K562 (cell line): Measurements from ENCODE around the gene PODN. TPM values are rescaled to one million over a fixed set of nuclear protein-coding genes. Genes with fewer than 3 reads are reported as not detected.

ENCODE experiments used
- ATAC-seq: fragments of 200-7000 bp; cut with Tn5 transposase; 3 replicates; pipeline ENCODE4 v1.9.1; 2020; ENCODE audit warnings: moderate library complexity
- BruUV-seq: library from RNA; stranded (reverse); fragments of 400-500 nt; replicated peaks from 2 replicates; lab custom pipeline; 2021; lab: Mats Ljungman, UMichigan
- CTCF ChIA-PET: fragments of 300-600 bp; formaldehyde crosslinking; extraction: SDS; loops from one replicate; lab custom pipeline; 2021; ENCODE audit warnings: low intra/inter-chr PET ratio; lab: Yijun Ruan, JAX
- POLR2A ChIA-PET: fragments of 300-600, 350-650 bp; sonication (Branson Sonifier 250); formaldehyde crosslinking; extraction: SDS; loops from one replicate; lab custom pipeline; 2021; ENCODE audit warnings: antibody characterized with exemption, inconsistent platforms; lab: Yijun Ruan, JAX
- DNase-seq, 4 experiments: peaks; one replicate each; pipeline versions ENCODE4 v3.0.0 to v3.0.0-alpha.2; 2011 to 2018; ENCODE audit warnings: low spot score in 3 of 4, mixed read lengths in 3 of 4; ENCODE audit errors: extremely low read depth in 1 of 4
- FAIRE-seq: peaks from 2 replicates; lab custom pipeline; 2011; peaks lifted over from hg19 to GRCh38; lab: Jason Lieb, UNC
- H2AFZ ChIP-seq: 2 replicates; pipeline ENCODE4 v1.6.0; 2011; ENCODE audit warnings: low read depth, low read length, control low read depth, inconsistent platforms
- H3K27ac ChIP-seq: fragments of 200-600 bp; 3 replicates; pipeline ENCODE4 v1.8.0; 2011; ENCODE audit warnings: low read depth, mild to moderate bottlenecking, control low read depth, inconsistent platforms, low read length, moderate library complexity, mixed read lengths; ENCODE audit errors: extremely low read depth
- H3K27me3 ChIP-seq, 2 experiments: fragments of 300-600 bp in 1 of 2; 2 replicates in 1 of 2; 3 replicates in 1 of 2; pipeline versions ENCODE4 v1.6.0 to v1.8.0; 2011; ENCODE audit warnings: inconsistent platforms in 2 of 2, low read length in 2 of 2, mild to moderate bottlenecking in 1 of 2, mixed read lengths in 1 of 2, moderate library complexity in 1 of 2; ENCODE audit not compliant: control insufficient read depth in 2 of 2, insufficient read depth in 2 of 2
- H3K36me3 ChIP-seq: fragments of 300-600 bp; 3 replicates; pipeline ENCODE4 v1.8.0; 2011; ENCODE audit warnings: mild to moderate bottlenecking, low read length, inconsistent platforms; ENCODE audit not compliant: control insufficient read depth, insufficient read depth
- H3K4me1 ChIP-seq, 2 experiments: fragments of 200-600 bp in 1 of 2; replicated peaks in 1 of 2; 2 replicates in 1 of 2; 3 replicates in 1 of 2; pipeline versions ENCODE4 v1.5.1 to v1.8.0; 2011; ENCODE audit warnings: inconsistent platforms in 2 of 2, low read length in 2 of 2, mild to moderate bottlenecking in 1 of 2, mixed read lengths in 1 of 2, moderate library complexity in 1 of 2; ENCODE audit not compliant: control insufficient read depth in 2 of 2, insufficient read depth in 2 of 2
- H3K4me2 ChIP-seq: 2 replicates; pipeline ENCODE4 v1.6.1; 2011; ENCODE audit warnings: low read length, control low read depth, inconsistent platforms, mixed read lengths; ENCODE audit not compliant: insufficient read depth
- H3K4me3 ChIP-seq: fragments of 200-600 bp; sonication (generic), shearing (Covaris generic); 2 replicates; pipeline ENCODE4 v1.5.1; 2016; ENCODE audit warnings: control low read depth, inconsistent platforms
- H3K79me2 ChIP-seq: fragments of 200-600 bp; 3 replicates; pipeline ENCODE4 v1.8.0; 2011; ENCODE audit warnings: low read length, inconsistent platforms; ENCODE audit not compliant: control insufficient read depth, insufficient read depth
- H3K9ac ChIP-seq, 2 experiments: 2 replicates each; pipeline versions ENCODE4 v1.6.0 to v1.6.1; 2011; ENCODE audit warnings: low read depth in 2 of 2, low read length in 2 of 2, control low read depth in 1 of 2, inconsistent platforms in 1 of 2, mild to moderate bottlenecking in 1 of 2, mixed read lengths in 1 of 2; ENCODE audit not compliant: insufficient read depth in 1 of 2
- H3K9me1 ChIP-seq: one replicate; pipeline ENCODE4 v1.6.0; 2011; ENCODE audit warnings: inconsistent platforms, mild to moderate bottlenecking, low read length, moderate library complexity; ENCODE audit not compliant: control insufficient read depth, insufficient read depth
- H3K9me3 ChIP-seq: replicated peaks from 2 replicates; pipeline ENCODE4 v1.5.1; 2011; ENCODE audit warnings: low read depth, low read length, inconsistent platforms; ENCODE audit not compliant: control insufficient read depth, insufficient read depth
- H4K20me1 ChIP-seq: replicated peaks from 2 replicates; pipeline ENCODE4 v1.6.1; 2011; ENCODE audit warnings: low read length, inconsistent platforms, mixed read lengths; ENCODE audit not compliant: control insufficient read depth, insufficient read depth
- ATF2 ChIP-seq: sonication (generic); formaldehyde crosslinking; IDR thresholded peaks from 2 replicates; pipeline ENCODE4 v1.8.1; 2022; ENCODE audit warnings: missing genetic modification reagents
- CBX5 ChIP-seq: IDR thresholded peaks from 2 replicates; pipeline ENCODE4 v1.6.1; 2014; ENCODE audit warnings: low read depth, borderline replicate concordance
- IFI16 ChIP-seq: fragments of 250-450 bp; sonication (Bioruptor Pico); IDR thresholded peaks from 2 replicates; pipeline ENCODE4 v2.1.2; 2022; ENCODE audit warnings: mild to moderate bottlenecking, inconsistent platforms
- NFIC ChIP-seq: fragments of 450-650 bp; IDR thresholded peaks from 2 replicates; pipeline ENCODE4 v1.6.1; 2017; ENCODE audit warnings: mild to moderate bottlenecking, inconsistent platforms
- ZNF146 ChIP-seq: IDR thresholded peaks from one replicate; pipeline ENCODE4 v1.6.1; 2018; ENCODE audit warnings: missing compliant biosample characterization; ENCODE audit not compliant: unreplicated experiment
- WGBS: fragments of 100-300 bp; shearing (Covaris generic); methylation state at CpG from one replicate; pipeline ENCODE4 v1.1.6; 2016; ENCODE audit warnings: low coverage, mixed read lengths; ENCODE audit not compliant: insufficient coverage; ENCODE audit errors: missing lambda C conversion rate; 5-methylcytosine and 5-hydroxymethylcytosine counted together
- in situ Hi-C: fragments of 300-500 bp; cut with MboI; formaldehyde crosslinking; loops from 4 replicates; pipeline ENCODE4 v1.15.0; 2018; ENCODE audit warnings: inconsistent platforms, mixed read lengths
- intact Hi-C: fragments of 100-400 bp; cut with micrococcal nuclease; formaldehyde crosslinking; loops from 2 replicates; pipeline ENCODE4 v1.14.2; 2022
- polyA plus RNA-seq, 8 experiments: library from polyadenylated mRNA; depleted of rRNA in 4 of 8; stranded (reverse) in 5 of 8; unstranded in 3 of 8; fragments of >200 nt; fragmentation: Nextera tagmentation in 2 of 8; fragmentation: Illumina TruSeq in 1 of 8; extraction: Ambion mirVana in 2 of 8; extraction: Trizol in 1 of 8; gene quantifications; 2 replicates each; pipeline versions ENCODE4 v1.2.1 to v1.2.3, GENCODE V29; 2011 to 2014; ENCODE audit warnings: inconsistent platforms in 1 of 8, missing spikeins in 1 of 8
- total RNA-seq, 7 experiments: library from RNA; depleted of rRNA in 6 of 7; stranded (reverse); fragments of >200 nt in 6 of 7; fragmentation: Illumina TruSeq in 2 of 7; extraction: Trizol in 2 of 7; gene quantifications; 2 replicates each; pipeline versions ENCODE4 v1.2.1 to v1.2.3, GENCODE V29; 2011 to 2021; ENCODE audit warnings: low replicate concordance in 1 of 7

The PODN gene
- total and polyA plus RNA-seq, 9 of the 15 experiments (the other 6 are each of a cell fraction or from before 2014, with no cell fraction given): not detected

GRCh38 chr1:53111073-53111556 is 49.1 kb downstream of the PODN start:
- H3K9ac ChIP-seq: no peak overlapping the region
- H3K4me3 ChIP-seq: no peak overlapping the region
- DNase-seq (peak in 1 of 4 experiments; percentile 24), ATAC-seq (peak; percentile 19)
- no peaks in the 10 kb centered on the region for H3K79me2 ChIP-seq
- no peak overlapping the region for H3K4me2 ChIP-seq
- H3K9me3 ChIP-seq: 0 out of 2 replicates have a peak, but pooled peaks cover 4% of the 10 kb centered on the region
- TF ChIP-seq ATF2 (CRISPR knock-in tag) (no peak), NFIC (no peak), IFI16 (no peak), CBX5 (no peak), ZNF146 (no peak)
- TF ChIP-seq, all 486 proteins: peak for 0
- FAIRE-seq: no peak
- no peaks in the 10 kb centered on the region for H3K9me1 ChIP-seq
- 0 out of 2 replicates have a peak, but pooled peaks cover under 1% of the 10 kb centered on the region for H4K20me1 ChIP-seq
- no peak overlapping the region for H3K27ac ChIP-seq
- intact Hi-C loops (no loop called here), in situ Hi-C loops (no loop called here)
- H2AFZ ChIP-seq: no peak overlapping the region
- H3K36me3 ChIP-seq: no peaks in the 10 kb centered on the region
- ChIA-PET POLR2A (interaction anchor here (0.5 to 1.2 kb wide), 3 partner anchors 13 to 206 kb away, joined by 3 to 4 read pairs (median 3); no protein-coding TSS in a partner anchor), CTCF (no interaction called here)
- H3K27me3 ChIP-seq: peaks cover 15 to 75% of the 10 kb centered on the region in 2 experiments
- H3K4me1 ChIP-seq: peaks cover 0 to 21% of the 10 kb centered on the region in 2 experiments; a peak in 2 of 5 replicates
- WGBS: 8% methylated on average over 10 of the region's 10 CpGs
- BruUV-seq: no TSS peak
